Glutamatergic neuron (in vitro differentiated cells): ENCODE measurements around the gene MAST1. TPM values are rescaled to one million over a fixed set of nuclear protein-coding genes. Genes with fewer than 3 reads are reported as not detected.

Experiments
- DNase-seq: peaks from one replicate; pipeline ENCODE4 v3.0.0; 2022
- H3K27ac Mint-ChIP-seq: one replicate; pipeline ENCODE4 v1.8.0; 2020; ENCODE audit warnings: mild to moderate bottlenecking, mixed read lengths, inconsistent platforms; ENCODE audit not compliant: unreplicated experiment
- H3K27me3 Mint-ChIP-seq: one replicate; pipeline ENCODE4 v1.8.0; 2020; ENCODE audit warnings: mild to moderate bottlenecking, moderate library complexity, mixed read lengths, inconsistent platforms; ENCODE audit not compliant: unreplicated experiment
- H3K36me3 Mint-ChIP-seq: one replicate; pipeline ENCODE4 v1.8.0; 2020; ENCODE audit warnings: mild to moderate bottlenecking, mixed read lengths, inconsistent platforms; ENCODE audit not compliant: unreplicated experiment
- H3K4me1 Mint-ChIP-seq: one replicate; pipeline ENCODE4 v1.8.0; 2020; ENCODE audit warnings: mild to moderate bottlenecking, low read depth, mixed read lengths, inconsistent platforms; ENCODE audit not compliant: unreplicated experiment
- H3K4me3 Mint-ChIP-seq: one replicate; pipeline ENCODE4 v1.8.0; 2020; ENCODE audit warnings: mild to moderate bottlenecking, mixed read lengths, inconsistent platforms; ENCODE audit not compliant: unreplicated experiment
- H3K9me3 Mint-ChIP-seq: one replicate; pipeline ENCODE4 v1.8.0; 2020; ENCODE audit warnings: mild to moderate bottlenecking, moderate library complexity, mixed read lengths, inconsistent platforms; ENCODE audit not compliant: unreplicated experiment
- CTCF ChIP-seq: fragments of 200-600 bp; sonication (generic); IDR thresholded peaks from one replicate; pipeline ENCODE4 v1.5.0; 2021; ENCODE audit not compliant: partially characterized antibody, unreplicated experiment
- total RNA-seq: library from RNA; stranded (reverse); fragmentation: NEBNext Ultra II Directional; extraction: Animal tissue kit (Norgen Biotek cat#: 25700); gene quantifications from one replicate; pipeline ENCODE4 v1.2.1, GENCODE V29; 2021; ENCODE audit not compliant: unreplicated experiment

The MAST1 gene
- total RNA-seq, 1 donor from 2014 or later: 230 TPM

GRCh38 chr19:12837225-12837624, 1.1 kb upstream of the MAST1 start:
- H3K27me3 Mint-ChIP-seq: peaks cover 36% of the 10 kb centered on the region
- no peak for TF ChIP-seq CTCF
- H3K4me3 Mint-ChIP-seq: peak overlapping the region; percentile 58
- no peak for DNase-seq
- H3K27ac Mint-ChIP-seq: peak overlapping the region; percentile 24
- peaks cover 40% of the 10 kb centered on the region for H3K4me1 Mint-ChIP-seq
- peaks cover 30% of the 10 kb centered on the region for H3K9me3 Mint-ChIP-seq
- peaks cover 12% of the 10 kb centered on the region for H3K36me3 Mint-ChIP-seq

- Mint-ChIP-seq H3K4me3 (peak overlapping the region; percentile 95), H3K27me3 (peaks cover 33% of the 10 kb centered on the region), H3K9me3 (peaks cover 25% of the 10 kb centered on the region), H3K27ac (peak overlapping the region; percentile 98), H3K36me3 (peaks cover 12% of the 10 kb centered on the region), H3K4me1 (peaks cover 43% of the 10 kb centered on the region)
- no peak for TF ChIP-seq CTCF
- peak; percentile 47 for DNase-seq
These were observed 806 bp downstream of the MAST1 start for GRCh38 chr19:12838886-12839756.

GRCh38 chr19:12840091-12841079, 2.1 kb downstream of the MAST1 start:
- peaks cover 12% of the 10 kb centered on the region for H3K36me3 Mint-ChIP-seq
- H3K9me3 Mint-ChIP-seq: peaks cover 28% of the 10 kb centered on the region
- DNase-seq: peak; percentile 98
- H3K4me1 Mint-ChIP-seq: peaks cover 47% of the 10 kb centered on the region
- no peak for TF ChIP-seq CTCF
- H3K27me3 Mint-ChIP-seq: peaks cover 33% of the 10 kb centered on the region
- H3K4me3 Mint-ChIP-seq: peak overlapping the region; percentile 95
- H3K27ac Mint-ChIP-seq: peak overlapping the region; percentile 98

GRCh38 chr19:12841094-12841493, 2.8 kb downstream of the MAST1 start:
- DNase-seq: peak; percentile 99
- Mint-ChIP-seq H3K27ac (peak overlapping the region; percentile 98), H3K4me1 (peaks cover 47% of the 10 kb centered on the region), H3K4me3 (peak overlapping the region; percentile 95), H3K27me3 (peaks cover 33% of the 10 kb centered on the region), H3K9me3 (peaks cover 28% of the 10 kb centered on the region), H3K36me3 (peaks cover 12% of the 10 kb centered on the region)
- TF ChIP-seq CTCF: no peak
